HG02981 (cell line): ENCODE measurements around the gene ATP10B.
"Not testable (repeated sequence)": the region's sequence is repeated elsewhere in the genome, so short reads cannot be mapped to it uniquely, and the experiment has no call there.

Experiments used
- ATAC-seq: cut with Tn5 transposase; IDR thresholded peaks from one replicate; pipeline ENCODE4 v1.9.1; 2021; ENCODE audit warnings: mild to moderate bottlenecking, moderate library complexity; ENCODE audit not compliant: unreplicated experiment

Gene ATP10B

GRCh38 chr5:160852049-160852448 lies at the start of gene ATP10B:
ATP10B (minus strand) TSS chr5:160852211; CDS start chr5:160688074, 164,137 bp downstream.
- ATAC-seq, result no peak

- ATAC-seq, result no peak
These were observed 49.6 kb upstream of the ATP10B start for GRCh38 chr5:160901656-160902055.

GRCh38 chr5:160899735-160900134 lies 47.7 kb upstream of the ATP10B start:
- no peak for ATAC-seq

GRCh38 chr5:160893180-160893964 lies 41.4 kb upstream of the ATP10B start:
- ATAC-seq, result not testable (repeated sequence)

- no peak for ATAC-seq
These were observed 35.8 kb upstream of the ATP10B start for GRCh38 chr5:160887780-160888179.

GRCh38 chr5:160873560-160874200 lies 21.7 kb upstream of the ATP10B start:
- ATAC-seq, result not testable (repeated sequence)

GRCh38 chr5:160869989-160870521 lies 18.0 kb upstream of the ATP10B start:
- no peak for ATAC-seq

- no peak for ATAC-seq
These were observed 16.0 kb upstream of the ATP10B start for GRCh38 chr5:160867976-160868375.

GRCh38 chr5:160851451-160851850 lies 560 bp downstream of the ATP10B start:
- no peak for ATAC-seq

GRCh38 chr5:160850421-160850820 lies 1.6 kb downstream of the ATP10B start:
- no peak for ATAC-seq

GRCh38 chr5:160847526-160848085 lies 4.4 kb downstream of the ATP10B start:
- no peak for ATAC-seq

GRCh38 chr5:160846642-160847041 lies 5.4 kb downstream of the ATP10B start:
- no peak for ATAC-seq

GRCh38 chr5:160844177-160844576 lies 7.8 kb downstream of the ATP10B start:
- ATAC-seq, result no peak

- peak; percentile 99 for ATAC-seq
These were observed 8.8 kb downstream of the ATP10B start for GRCh38 chr5:160843240-160843639.

GRCh38 chr5:160837749-160838593 lies 14.0 kb downstream of the ATP10B start:
- ATAC-seq, result no peak

GRCh38 chr5:160837211-160837610 lies 14.8 kb downstream of the ATP10B start:
- ATAC-seq, result no peak

- peak; percentile 77 for ATAC-seq
These were observed 16.0 kb downstream of the ATP10B start for GRCh38 chr5:160835818-160836528.

- ATAC-seq, result peak; percentile 19
These were observed 16.6 kb downstream of the ATP10B start for GRCh38 chr5:160835376-160835775.

- no peak for ATAC-seq
These were observed 18.2 kb downstream of the ATP10B start for GRCh38 chr5:160833806-160834205.

- ATAC-seq, result no peak
These were observed 20.2 kb downstream of the ATP10B start for GRCh38 chr5:160831801-160832200.
